Stimulated activated CD4-positive, alpha-beta T cell treated with anti-CD3 and anti-CD28 coated beads, Interleukin-2, amount 100 ng/mL, for 48 hours (primary cell): Measurements from ENCODE around the gene IGSF3.
"Not testable (repeated sequence)": the region's sequence is repeated elsewhere in the genome, so short reads cannot be mapped to it uniquely, and the experiment has no call there.

Experiments
- DNase-seq, 2 donors: peaks; one replicate each; pipeline ENCODE4 v3.0.0-alpha.2; 2020

IGSF3 gene

GRCh38 chr1:116595065-116595840 is 72.3 kb downstream of the IGSF3 start:
- DNase-seq, result not testable (repeated sequence)

- not testable (repeated sequence) for DNase-seq
These were observed 73.6 kb downstream of the IGSF3 start for GRCh38 chr1:116593977-116594376.

GRCh38 chr1:116593401-116593800 is 74.1 kb downstream of the IGSF3 start:
- DNase-seq, result not testable (repeated sequence)

DNA sequence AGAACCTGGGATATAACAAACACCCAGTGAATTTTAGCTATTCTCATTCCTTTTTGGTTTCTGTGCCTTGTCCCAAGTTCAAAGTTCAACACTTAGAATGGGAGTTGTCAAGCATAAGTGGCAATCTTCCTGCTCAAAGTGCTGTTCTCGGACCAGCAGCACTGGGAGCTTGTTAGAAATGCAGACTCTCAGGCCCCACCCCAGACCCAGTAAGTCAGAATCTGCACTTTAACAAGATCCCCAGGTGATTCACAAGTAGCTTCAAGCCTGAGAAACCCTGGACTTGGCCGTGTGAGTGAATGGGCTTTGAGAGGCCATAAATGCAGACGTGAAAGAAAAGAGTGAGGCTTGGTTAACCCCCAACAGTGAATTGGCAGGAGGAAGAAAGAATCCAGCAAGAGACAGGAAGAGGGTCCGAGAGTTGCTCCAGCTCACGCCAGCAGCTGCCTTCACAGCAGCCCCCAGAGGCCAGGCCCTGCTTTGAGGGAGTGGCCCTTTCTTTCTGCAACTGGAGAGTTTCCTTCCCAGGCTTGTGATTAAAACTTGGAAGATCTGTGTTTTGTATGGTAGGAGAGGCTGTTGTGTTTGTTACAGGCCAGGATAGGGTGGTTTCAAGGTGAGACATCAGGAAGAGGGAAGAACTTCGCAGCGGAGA is 75.5 kb downstream of the IGSF3 start:
- not testable (repeated sequence) for DNase-seq

- not testable (repeated sequence) for DNase-seq
These were observed 76.3 kb downstream of the IGSF3 start for GRCh38 chr1:116591006-116591950.

DNA sequence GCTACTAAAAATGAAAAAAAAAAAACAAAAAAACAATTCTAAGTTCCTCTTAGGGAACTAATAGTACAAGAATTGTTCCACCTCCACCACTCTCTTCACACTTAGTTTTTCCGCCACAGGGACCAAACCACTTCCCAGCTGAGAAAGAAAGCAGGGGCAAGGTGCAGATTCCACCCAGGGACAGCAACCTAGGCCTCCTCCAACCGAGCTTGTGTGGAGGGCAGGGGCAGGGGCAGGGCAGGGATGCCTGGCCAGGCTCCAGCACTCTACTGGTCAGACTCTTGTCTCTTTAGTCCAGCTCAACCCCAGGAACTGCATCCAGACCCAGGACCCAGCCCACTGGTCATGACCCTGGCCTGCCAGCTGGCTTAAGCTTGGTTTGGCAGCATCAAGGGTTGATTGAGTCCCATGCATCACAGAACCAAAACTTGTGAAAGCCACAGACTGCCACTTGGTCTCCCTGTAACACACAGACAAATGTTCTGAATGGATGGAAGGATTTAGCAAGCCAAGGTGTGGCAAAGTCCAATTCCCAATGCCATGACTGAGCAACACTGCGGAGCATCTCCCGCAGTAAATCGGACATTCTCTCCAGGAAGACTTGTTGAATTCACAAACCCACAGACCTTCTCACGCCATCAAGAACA is 77.1 kb downstream of the IGSF3 start:
- not testable (repeated sequence) for DNase-seq

GRCh38 chr1:116589101-116589735 is 78.3 kb downstream of the IGSF3 start:
- DNase-seq, result not testable (repeated sequence)

DNA sequence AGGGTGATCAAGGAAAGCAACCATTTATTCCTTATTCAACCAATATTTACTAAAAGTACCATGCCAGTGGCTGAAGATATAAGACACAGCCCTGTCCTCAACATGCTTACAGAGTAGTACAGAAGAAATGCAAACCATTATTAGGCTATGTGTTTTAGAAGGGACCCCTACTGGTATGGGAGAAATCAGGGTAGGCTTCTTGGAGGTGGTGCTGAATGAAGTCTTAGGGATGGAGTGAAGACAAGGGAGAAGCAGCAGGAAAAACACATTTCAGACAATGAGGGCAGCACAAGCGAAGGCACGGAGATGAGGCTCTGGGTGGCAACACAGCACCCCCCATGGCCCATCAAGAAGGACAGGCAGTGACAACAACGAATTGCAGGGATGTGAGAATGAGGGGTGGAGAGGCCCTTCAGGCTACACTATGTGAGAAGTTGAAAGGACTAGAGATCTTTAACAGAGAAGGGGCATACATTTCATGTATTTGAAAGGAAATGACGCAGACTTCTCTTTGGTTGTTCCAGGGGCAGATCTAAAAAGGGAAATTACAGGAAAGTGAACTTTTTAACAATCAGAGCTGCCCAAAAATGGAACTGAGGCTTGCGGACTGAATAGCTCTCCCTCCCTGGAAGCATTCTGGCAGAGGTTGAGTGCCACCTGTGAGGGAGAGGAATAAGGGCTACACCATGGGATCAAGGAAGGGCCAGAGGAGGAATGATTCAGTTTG is 79.9 kb downstream of the IGSF3 start:
- no peak for DNase-seq

- no peak for DNase-seq
These were observed 80.8 kb downstream of the IGSF3 start for GRCh38 chr1:116586741-116587143.

DNA sequence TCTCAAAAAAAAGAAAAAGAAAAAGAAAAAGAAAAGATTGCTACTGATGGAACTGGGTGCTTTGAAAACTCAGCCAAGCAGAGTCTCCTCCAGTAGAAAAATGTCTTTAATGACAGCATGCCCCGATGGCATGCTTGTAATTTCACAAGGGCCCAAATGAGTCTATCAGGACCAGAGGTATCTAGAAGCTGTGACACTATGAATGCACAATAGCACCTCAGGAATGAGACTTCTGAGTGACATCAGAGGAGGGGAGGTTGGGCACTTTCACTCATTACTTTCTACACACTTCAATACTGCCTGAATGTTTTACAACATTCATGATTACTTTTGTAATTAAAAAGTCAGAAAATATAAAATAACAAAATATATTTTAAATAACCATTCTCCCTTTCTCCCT is 81.6 kb downstream of the IGSF3 start:
- no peak for DNase-seq

DNA sequence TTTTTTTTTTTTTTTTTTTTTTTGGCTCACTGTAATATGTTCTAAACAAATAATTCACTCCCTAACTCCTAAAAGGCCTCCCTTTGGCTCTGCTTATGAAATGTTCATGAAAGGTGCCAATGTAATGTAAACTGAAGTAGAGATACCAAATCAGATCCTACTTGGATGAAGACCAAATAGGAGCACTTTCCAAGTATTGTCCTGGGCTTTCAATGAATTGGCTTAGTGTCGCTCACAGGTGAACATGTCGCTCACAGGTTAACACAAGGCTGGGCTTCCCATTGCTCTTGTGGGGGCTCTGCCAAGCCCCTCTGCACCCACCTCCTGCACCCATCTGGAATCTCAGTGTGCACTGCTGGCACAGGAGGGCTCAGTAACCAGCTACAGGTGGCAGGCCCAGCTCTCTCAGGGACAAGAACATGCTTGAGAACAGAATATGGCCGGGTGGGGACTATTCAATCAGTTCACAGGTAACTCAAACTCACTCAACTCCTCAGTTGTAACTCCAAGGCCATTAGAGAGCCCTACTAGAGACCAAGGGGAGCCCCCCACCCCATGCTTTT is 86.1 kb downstream of the IGSF3 start:
- no peak for DNase-seq

- no peak for DNase-seq
These were observed 86.8 kb downstream of the IGSF3 start for GRCh38 chr1:116580446-116581322.

GRCh38 chr1:116579259-116579875 is 88.2 kb downstream of the IGSF3 start:
- no peak for DNase-seq

DNA sequence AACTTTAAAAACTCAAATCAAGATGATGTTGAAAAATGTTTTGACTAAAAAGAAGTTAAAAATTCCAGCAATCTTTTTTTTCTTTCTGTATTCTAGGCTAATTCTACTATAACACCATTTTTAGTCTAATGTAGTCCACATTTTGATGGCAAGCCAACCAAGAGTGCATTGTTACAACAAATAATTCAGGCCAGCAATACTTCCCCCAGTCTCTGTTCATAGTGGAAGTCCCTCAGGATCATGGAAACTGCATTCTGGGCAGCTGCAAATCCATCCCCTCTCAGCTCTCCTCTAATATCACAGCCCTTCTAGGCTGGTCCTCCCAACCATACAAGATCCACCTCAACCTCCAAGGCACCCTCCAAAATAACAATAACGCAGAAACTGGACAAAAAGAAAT is 89.0 kb downstream of the IGSF3 start:
- DNase-seq, result no peak

- DNase-seq, result no peak
These were observed 89.7 kb downstream of the IGSF3 start for GRCh38 chr1:116577759-116578314.

- DNase-seq, result peak; percentile 49 to 58
These were observed 92.8 kb downstream of the IGSF3 start for GRCh38 chr1:116574581-116575291.

DNA sequence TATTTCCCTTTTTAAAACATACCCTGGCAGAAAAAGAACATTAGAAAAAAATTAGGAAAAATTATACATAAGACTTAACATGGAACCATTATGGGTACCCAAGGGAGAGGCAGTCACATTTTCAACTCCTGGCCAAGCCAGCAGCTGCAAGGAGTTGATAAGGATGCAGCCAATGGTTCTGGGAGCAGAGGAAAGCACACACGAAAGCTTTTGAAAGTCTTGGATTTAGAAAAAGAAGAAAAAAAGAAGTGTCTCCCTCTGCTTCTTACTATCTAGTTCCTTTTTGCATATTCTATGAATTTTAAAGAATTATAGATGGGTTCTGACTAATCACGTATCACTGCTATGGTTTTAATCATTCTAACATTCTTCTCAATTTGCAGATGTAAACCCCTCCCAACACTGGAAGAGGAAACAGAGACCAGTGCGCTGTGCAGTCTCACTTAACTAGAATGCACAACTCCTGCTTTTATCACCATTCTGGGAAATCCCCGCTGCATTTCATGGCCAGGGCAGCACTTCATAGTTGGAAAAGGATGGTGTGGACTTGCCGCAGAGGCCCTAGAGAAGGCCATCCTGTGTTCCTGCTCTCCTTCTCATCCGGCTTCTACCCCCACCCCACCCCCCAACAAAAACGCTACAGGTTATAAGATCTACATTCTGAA is 94.0 kb downstream of the IGSF3 start:
- DNase-seq, result no peak
